Natural killer cell (primary cell): ENCODE results near the gene ACAP3. TPM values are rescaled to one million over a fixed set of nuclear protein-coding genes. Genes with fewer than 3 reads are reported as not detected.

Source experiments
- ATAC-seq, 3 donors: fragments of 150-1000 bp in 2 of 3; fragments of 200-7000 bp in 1 of 3; cut with Tn5 transposase; 1 replicate in 1 of 3; 2 replicates in 2 of 3; pipeline ENCODE4 v1.10.0; 2021; ENCODE audit warnings: mild to moderate bottlenecking in 2 of 3, moderate library complexity in 2 of 3
- DNase-seq, 2 donors: peaks; one replicate each; pipeline versions ENCODE4 v3.0.0 to v3.0.0-alpha.2; 2013 to 2021; ENCODE audit warnings: mixed read lengths in 1 of 2
- H3K27ac ChIP-seq: one replicate; pipeline ENCODE4 v1.5.1; 2013; ENCODE audit warnings: mild to moderate bottlenecking, low read length
- H3K27me3 ChIP-seq: one replicate; pipeline ENCODE4 v1.6.1; 2013; ENCODE audit warnings: low read length; ENCODE audit not compliant: control insufficient read depth, insufficient read depth
- H3K36me3 ChIP-seq: one replicate; pipeline ENCODE4 v1.6.1; 2013; ENCODE audit warnings: low read length; ENCODE audit not compliant: control insufficient read depth, insufficient read depth
- H3K4me1 ChIP-seq: one replicate; pipeline ENCODE4 v1.6.1; 2013; ENCODE audit warnings: low read length; ENCODE audit not compliant: control insufficient read depth, insufficient read depth
- H3K4me3 ChIP-seq: one replicate; pipeline ENCODE4 v1.5.1; 2013; ENCODE audit warnings: low read length
- H3K9me3 ChIP-seq: one replicate; pipeline ENCODE4 v1.6.1; 2013; ENCODE audit warnings: low read length; ENCODE audit not compliant: control insufficient read depth, insufficient read depth
- H3K27ac Mint-ChIP-seq, 2 donors: one replicate each; pipeline ENCODE4 v1.8.0; 2022; ENCODE audit warnings: mild to moderate bottlenecking in 2 of 2, mixed read lengths in 2 of 2, moderate library complexity in 1 of 2
- H3K27me3 Mint-ChIP-seq, 2 donors: one replicate each; pipeline ENCODE4 v1.8.0; 2022; ENCODE audit warnings: low read depth in 2 of 2, mixed read lengths in 2 of 2
- H3K36me3 Mint-ChIP-seq: one replicate; pipeline ENCODE4 v1.8.0; 2022; ENCODE audit warnings: mixed read lengths
- H3K4me1 Mint-ChIP-seq, 2 donors: one replicate each; pipeline ENCODE4 v1.8.0; 2022; ENCODE audit warnings: mixed read lengths in 2 of 2
- H3K4me3 Mint-ChIP-seq: one replicate; pipeline ENCODE4 v1.8.0; 2022; ENCODE audit warnings: mild to moderate bottlenecking, moderate library complexity, mixed read lengths
- H3K9me3 Mint-ChIP-seq, 2 donors: one replicate each; pipeline ENCODE4 v1.8.0; 2022; ENCODE audit warnings: mixed read lengths in 2 of 2
- CTCF ChIP-seq: fragments of 200-600 bp; IDR thresholded peaks from one replicate; pipeline ENCODE4 v1.8.0; 2022; ENCODE audit warnings: antibody characterized with exemption
- WGBS: methylation state at CpG from one replicate; pipeline ENCODE4 v1.1.7; 2013; ENCODE audit warnings: missing lambda C conversion rate; ENCODE audit not compliant: insufficient coverage; 5-methylcytosine and 5-hydroxymethylcytosine counted together
- intact Hi-C: fragments of 100-400 bp; cut with micrococcal nuclease; formaldehyde crosslinking; loops from one replicate; pipeline ENCODE4 v1.14.2; 2022
- total RNA-seq, 4 donors: library from RNA; stranded (reverse); fragments of 120-200 nt in 1 of 4; gene quantifications; one replicate each; pipeline versions ENCODE4 v1.2.3 to v1.2.4, GENCODE V29; 2013 to 2022

ACAP3 gene
- total RNA-seq, 3 donors from 2014 or later (not counting 1 experiment from before 2014, with no cell fraction given), result 56.1 to 59.7 (median 59.0) TPM

GRCh38 chr1:1272341-1273208 lies 35.2 kb downstream of the ACAP3 start:
- Histone ChIP-seq H3K4me3 (peak overlapping the region; percentile 74), H3K4me1 (peaks cover 42% of the 10 kb centered on the region), H3K27ac (peak overlapping the region; percentile 36), H3K36me3 (peaks cover 3% of the 10 kb centered on the region), H3K27me3 (no peaks in the 10 kb centered on the region), H3K9me3 (no peaks in the 10 kb centered on the region)
- Mint-ChIP-seq H3K27me3 (no peaks in the 10 kb centered on the region), H3K36me3 (no peaks in the 10 kb centered on the region), H3K9me3 (no peaks in the 10 kb centered on the region), H3K4me1 (peaks cover 28 to 44% of the 10 kb centered on the region in 2 donors), H3K4me3 (peak overlapping the region; percentile 84), H3K27ac (peak overlapping the region; percentile 51 to 58)
- ATAC-seq, result peak in 1 of 3 donors; percentile 5
- no peak for DNase-seq
- intact Hi-C loops, result loop anchor here (5.0 kb wide), 2 partner anchors 35 to 155 kb away; partner anchors contain the start of genes ACAP3, C1orf159 and PUSL1
- WGBS, result 48% methylated on average over 43 of the region's 43 CpGs
- no peak for TF ChIP-seq CTCF

DNA sequence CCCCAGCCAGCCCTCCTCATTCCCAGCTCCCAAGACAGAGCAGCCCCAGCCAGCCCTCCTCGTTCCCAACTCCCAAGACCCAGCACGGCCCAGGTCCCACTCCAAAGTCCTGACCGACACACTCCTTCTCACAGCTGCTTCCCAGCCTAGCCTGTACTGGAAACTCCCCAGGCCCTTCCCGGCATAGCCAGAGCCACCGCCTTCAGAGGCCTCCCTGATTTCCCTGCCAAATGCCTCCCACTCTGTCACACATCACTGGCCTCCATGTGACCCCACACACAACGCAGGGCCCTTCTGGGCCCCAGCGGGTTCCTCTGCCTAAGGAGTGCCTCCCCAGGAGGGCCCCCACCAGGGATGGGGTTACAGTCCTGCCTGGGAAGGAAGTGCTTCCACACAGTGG lies 36.9 kb downstream of the ACAP3 start:
- peak overlapping the region; percentile 51 to 58 for H3K27ac Mint-ChIP-seq
- Histone ChIP-seq H3K9me3 (no peaks in the 10 kb centered on the region), H3K36me3 (peaks cover 7% of the 10 kb centered on the region), H3K4me3 (no peak overlapping the region), H3K4me1 (peaks cover 42% of the 10 kb centered on the region), H3K27ac (no peak overlapping the region), H3K27me3 (no peaks in the 10 kb centered on the region)
- peak overlapping the region; percentile 84 for H3K4me3 Mint-ChIP-seq
- H3K9me3 Mint-ChIP-seq, result no peaks in the 10 kb centered on the region
- 91% methylated on average over 7 of the region's 7 CpGs for WGBS
- DNase-seq, result no peak
- intact Hi-C loops, result loop anchor here (5.0 kb wide), 2 partner anchors 36 to 154 kb away; partner anchors contain the start of genes ACAP3, C1orf159 and PUSL1
- H3K4me1 Mint-ChIP-seq, result peaks cover 28 to 49% of the 10 kb centered on the region in 2 donors
- no peak for ATAC-seq
- H3K36me3 Mint-ChIP-seq, result no peaks in the 10 kb centered on the region
- no peaks in the 10 kb centered on the region for H3K27me3 Mint-ChIP-seq
- no peak for TF ChIP-seq CTCF

DNA sequence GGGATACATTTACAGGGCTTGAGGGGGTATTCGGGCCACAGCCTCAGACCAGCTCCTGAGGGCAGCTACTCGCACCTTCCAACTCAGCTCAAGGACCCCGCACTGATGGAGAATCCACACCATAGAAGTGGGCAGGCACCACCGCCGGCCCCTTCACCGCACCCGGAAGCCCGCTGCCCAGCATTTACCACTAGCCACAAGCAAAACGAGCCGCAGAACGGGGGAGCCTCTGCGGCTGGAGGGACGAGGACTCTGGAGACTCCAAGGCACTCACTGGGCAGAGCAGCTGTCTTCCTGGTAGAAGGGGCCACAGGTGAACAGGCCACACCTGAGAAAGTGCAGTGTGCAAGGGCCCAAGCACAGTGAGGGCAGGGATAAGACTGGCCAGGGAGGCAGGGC lies 39.4 kb downstream of the ACAP3 start:
- H3K27me3 ChIP-seq, result no peaks in the 10 kb centered on the region
- H3K4me3 Mint-ChIP-seq, result no peak overlapping the region
- TF ChIP-seq CTCF, result no peak
- DNase-seq (no peak), ATAC-seq (no peak)
- no peak overlapping the region for H3K4me3 ChIP-seq
- H3K4me1 ChIP-seq, result peaks cover 33% of the 10 kb centered on the region
- no peaks in the 10 kb centered on the region for H3K9me3 ChIP-seq
- peak overlapping the region in 1 of 2 donors; percentile 36 for H3K27ac Mint-ChIP-seq
- H3K36me3 Mint-ChIP-seq, result no peaks in the 10 kb centered on the region
- H3K36me3 ChIP-seq, result peaks cover 11% of the 10 kb centered on the region
- WGBS, result 96% methylated on average over 13 of the region's 13 CpGs
- intact Hi-C loops, result no loop called here
- no peaks in the 10 kb centered on the region for H3K27me3 Mint-ChIP-seq
- no peaks in the 10 kb centered on the region for H3K9me3 Mint-ChIP-seq
- no peak overlapping the region for H3K27ac ChIP-seq
- H3K4me1 Mint-ChIP-seq, result peaks cover 28 to 49% of the 10 kb centered on the region in 2 donors
